Endothelial cell of coronary artery (primary cell): ENCODE measurements around the gene NPIPB2. TPM values are rescaled to one million over a fixed set of nuclear protein-coding genes. Genes with fewer than 3 reads are reported as not detected.

ENCODE experiments used
- total RNA-seq: library from RNA; depleted of rRNA; stranded (reverse); fragments of >200 nt; gene quantifications from 2 replicates; pipeline ENCODE4 v1.2.3, GENCODE V29; 2014

NPIPB2 gene
- total RNA-seq, result 1.3 and 4.0 TPM in 2 replicates

GRCh38 chr16:11941945-11942344 is at the start of gene NPIPB2:
Gene NPIPB2, minus strand, starts transcription at chr16:11942045. Its CDS starts 0 bp downstream, at chr16:11942045.

DNA sequence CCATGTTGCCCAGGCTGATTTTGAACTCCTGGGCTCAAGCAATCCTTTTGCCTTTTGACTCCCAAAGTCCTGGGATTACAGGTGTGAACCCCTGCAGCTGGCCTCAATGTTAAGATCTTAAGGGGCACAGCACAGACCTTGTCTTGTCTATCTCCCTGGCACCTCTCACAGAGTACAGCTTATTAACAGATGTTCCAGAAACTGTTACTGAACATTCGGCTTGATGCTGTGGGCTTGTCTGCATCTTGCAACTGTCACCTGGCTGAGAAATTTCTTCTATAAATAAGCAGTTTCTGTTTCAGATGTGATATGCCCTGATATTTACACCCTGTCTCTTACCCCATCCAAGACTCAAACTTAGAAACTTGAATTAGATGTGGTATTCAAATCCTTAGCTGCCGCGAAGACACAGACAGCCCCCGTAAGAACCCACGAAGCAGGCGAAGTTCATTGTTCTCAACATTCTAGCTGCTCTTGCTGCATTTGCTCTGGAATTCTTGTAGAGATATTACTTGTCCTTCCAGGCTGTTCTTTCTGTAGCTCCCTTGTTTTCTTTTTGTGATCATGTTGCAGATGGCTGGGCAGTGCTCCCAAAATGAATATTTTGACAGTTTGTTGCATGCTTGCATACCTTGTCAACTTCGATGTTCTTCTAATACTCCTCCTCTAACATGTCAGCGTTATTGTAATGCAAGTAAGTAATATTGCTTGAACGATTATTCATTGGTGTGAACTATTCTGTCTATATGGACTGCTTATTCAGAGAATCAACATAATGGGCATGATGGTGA is 23.1 kb upstream of the NPIPB2 start, which contains the start of gene TNFRSF17:
Gene TNFRSF17 (plus strand): TSS at position 450 of the 791 bp plus-strand sequence. CDS start 115 bp downstream, at position 565.

GRCh38 chr16:11915644-11916523 is 26.0 kb downstream of the NPIPB2 start, which contains the start of gene GSPT1:
Gene GSPT1, minus strand, starts transcription at chr16:11915956. Its CDS starts 236 bp downstream, at chr16:11915720.

Other genes starting within 250 kb of the NPIPB2 start
- gene TXNDC11, start 199.2 kb downstream of the NPIPB2 start, total RNA-seq, result 24.6 and 25.1 TPM in 2 replicates
- 29.4 and 53.4 TPM in 2 replicates for gene ZC3H7A, start 144.8 kb downstream of the NPIPB2 start, total RNA-seq
- 57.4 and 65.3 TPM in 2 replicates for gene RSL1D1, start 90.5 kb downstream of the NPIPB2 start, total RNA-seq
- 58.0 and 79.6 TPM in 2 replicates for gene GSPT1, start 26.1 kb downstream of the NPIPB2 start, total RNA-seq
- not detected in 2 replicates for gene TNFRSF17, start 23.2 kb upstream of the NPIPB2 start, total RNA-seq
- 8.3 and 9.7 TPM in 2 replicates for gene SNX29, start 34.7 kb upstream of the NPIPB2 start, total RNA-seq